Testis (tissue), 2 donors: ENCODE data around the gene GJD4.

ENCODE experiments used
- POLR2A ChIP-seq: fragments of 450-650 bp; IDR thresholded peaks from one replicate; pipeline ENCODE4 v1.6.1; 2017; ENCODE audit warnings: antibody characterized with exemption, mild to moderate bottlenecking, moderate library complexity
- TF ChIP-seq, protein P1 (sequence below), 3 experiments: fragments of 450-650 bp in 2 of 3; fragments of 200-600 bp in 1 of 3; sonication (generic) in 1 of 3; IDR thresholded peaks; one replicate each; pipeline ENCODE4 v1.5.1; 2016 to 2019; ENCODE audit warnings: antibody characterized with exemption in 3 of 3, mild to moderate bottlenecking in 2 of 3, moderate library complexity in 1 of 3

DNA sequence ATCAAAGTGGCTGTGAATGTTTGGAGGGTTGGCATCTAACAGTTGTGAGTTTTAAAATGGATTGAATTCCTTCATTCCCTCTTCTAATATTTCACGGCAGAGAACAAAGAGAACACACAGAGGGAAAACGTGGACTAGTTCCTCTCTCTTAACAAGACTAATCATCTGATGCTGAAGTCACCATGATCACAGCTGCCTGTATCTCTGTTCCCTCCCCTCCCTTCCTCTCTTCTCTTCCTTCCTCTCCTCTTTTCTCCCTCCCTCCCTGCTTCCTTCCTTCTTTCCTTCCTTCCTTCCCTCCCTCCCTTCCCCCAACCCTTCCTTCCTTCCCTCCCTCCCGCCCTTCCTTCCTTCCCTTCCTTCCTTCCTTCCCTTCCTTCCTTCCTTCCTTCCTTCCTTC is 10.0 kb upstream of the GJD4 start:
- TF ChIP-seq, protein P1, sequence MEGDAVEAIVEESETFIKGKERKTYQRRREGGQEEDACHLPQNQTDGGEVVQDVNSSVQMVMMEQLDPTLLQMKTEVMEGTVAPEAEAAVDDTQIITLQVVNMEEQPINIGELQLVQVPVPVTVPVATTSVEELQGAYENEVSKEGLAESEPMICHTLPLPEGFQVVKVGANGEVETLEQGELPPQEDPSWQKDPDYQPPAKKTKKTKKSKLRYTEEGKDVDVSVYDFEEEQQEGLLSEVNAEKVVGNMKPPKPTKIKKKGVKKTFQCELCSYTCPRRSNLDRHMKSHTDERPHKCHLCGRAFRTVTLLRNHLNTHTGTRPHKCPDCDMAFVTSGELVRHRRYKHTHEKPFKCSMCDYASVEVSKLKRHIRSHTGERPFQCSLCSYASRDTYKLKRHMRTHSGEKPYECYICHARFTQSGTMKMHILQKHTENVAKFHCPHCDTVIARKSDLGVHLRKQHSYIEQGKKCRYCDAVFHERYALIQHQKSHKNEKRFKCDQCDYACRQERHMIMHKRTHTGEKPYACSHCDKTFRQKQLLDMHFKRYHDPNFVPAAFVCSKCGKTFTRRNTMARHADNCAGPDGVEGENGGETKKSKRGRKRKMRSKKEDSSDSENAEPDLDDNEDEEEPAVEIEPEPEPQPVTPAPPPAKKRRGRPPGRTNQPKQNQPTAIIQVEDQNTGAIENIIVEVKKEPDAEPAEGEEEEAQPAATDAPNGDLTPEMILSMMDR (IDR thresholded peaks at IDR 0.05) = no peak
- TF ChIP-seq POLR2A = no peak
